Subcutaneous abdominal adipose tissue (tissue), 5 donors: ENCODE data around the gene LRRC28.
A peak's percentile ranks its signal among the peaks of the same experiment; 100 is the strongest.

ENCODE experiments used
- H3K27ac ChIP-seq: one replicate; pipeline ENCODE4 v1.7.0; 2013; ENCODE audit warnings: low read depth, mild to moderate bottlenecking, inconsistent platforms, low read length, moderate library complexity
- H3K27me3 ChIP-seq, 5 donors: one replicate each; pipeline ENCODE4 v1.7.0; 2013; ENCODE audit warnings: low read length in 5 of 5, inconsistent platforms in 1 of 5; ENCODE audit not compliant: control insufficient read depth in 5 of 5, insufficient read depth in 4 of 5
- H3K36me3 ChIP-seq, 5 donors: one replicate each; pipeline ENCODE4 v1.7.0; 2013; ENCODE audit warnings: low read length in 5 of 5; ENCODE audit not compliant: control insufficient read depth in 5 of 5, insufficient read depth in 5 of 5
- H3K4me1 ChIP-seq, 5 donors: one replicate each; pipeline ENCODE4 v1.7.0; 2013; ENCODE audit warnings: low read length in 5 of 5, mild to moderate bottlenecking in 3 of 5, moderate library complexity in 1 of 5; ENCODE audit not compliant: control insufficient read depth in 5 of 5, insufficient read depth in 5 of 5
- H3K4me3 ChIP-seq, 5 donors: one replicate each; pipeline ENCODE4 v1.7.0; 2013; ENCODE audit warnings: low read length in 5 of 5, low read depth in 1 of 5
- H3K9ac ChIP-seq, 5 donors: one replicate each; pipeline ENCODE4 v1.7.0; 2013; ENCODE audit warnings: low read length in 5 of 5, mild to moderate bottlenecking in 4 of 5, moderate library complexity in 3 of 5
- H3K9me3 ChIP-seq, 5 donors: one replicate each; pipeline ENCODE4 v1.7.0; 2013; ENCODE audit warnings: low read length in 5 of 5; ENCODE audit not compliant: control insufficient read depth in 5 of 5
- donor health status: healthy.
- donor health status: healthy.
- donor health status: healthy.
- donor health status: healthy.
- donor health status: healthy.

The LRRC28 gene

GRCh38 chr15:99421172-99421656 is 169.9 kb downstream of the LRRC28 start:
- Histone ChIP-seq H3K27me3 (peaks cover 0 to 2% (median 0%) of the 10 kb centered on the region in 5 donors), H3K36me3 (no peaks in the 10 kb centered on the region), H3K4me1 (peaks cover 1 to 24% (median 16%) of the 10 kb centered on the region in 5 donors), H3K4me3 (no peak overlapping the region), H3K9me3 (peaks cover 0 to 3% (median 0%) of the 10 kb centered on the region in 5 donors), H3K9ac (no peak overlapping the region), H3K27ac (no peak overlapping the region)

- Histone ChIP-seq H3K9me3 (peaks cover 0 to 3% (median 0%) of the 10 kb centered on the region in 5 donors), H3K4me3 (no peak overlapping the region), H3K27ac (no peak overlapping the region), H3K4me1 (peaks cover 1 to 26% (median 16%) of the 10 kb centered on the region in 5 donors), H3K9ac (no peak overlapping the region), H3K36me3 (no peaks in the 10 kb centered on the region), H3K27me3 (peaks cover 0 to 4% (median 0%) of the 10 kb centered on the region in 5 donors)
Observed at GRCh38 chr15:99421758-99422157, 170.5 kb downstream of the LRRC28 start.

- Histone ChIP-seq H3K27ac (no peak overlapping the region), H3K36me3 (no peaks in the 10 kb centered on the region), H3K27me3 (peaks cover 0 to 4% (median 0%) of the 10 kb centered on the region in 5 donors), H3K9me3 (peaks cover 0 to 3% (median 0%) of the 10 kb centered on the region in 5 donors), H3K9ac (no peak overlapping the region), H3K4me1 (peaks cover 1 to 28% (median 16%) of the 10 kb centered on the region in 5 donors), H3K4me3 (no peak overlapping the region)
Observed at GRCh38 chr15:99423186-99424130, 172.2 kb downstream of the LRRC28 start.

GRCh38 chr15:99424131-99424571 is 172.9 kb downstream of the LRRC28 start:
- Histone ChIP-seq H3K9me3 (peaks cover 0 to 3% (median 0%) of the 10 kb centered on the region in 5 donors), H3K9ac (peak overlapping the region in 1 of 5 donors; percentile 10), H3K27me3 (peaks cover 0 to 4% (median 0%) of the 10 kb centered on the region in 5 donors), H3K36me3 (no peaks in the 10 kb centered on the region), H3K4me1 (peaks cover 1 to 28% (median 16%) of the 10 kb centered on the region in 5 donors), H3K4me3 (no peak overlapping the region), H3K27ac (peak overlapping the region; percentile 82)

GRCh38 chr15:99424978-99425656 is 173.8 kb downstream of the LRRC28 start:
- Histone ChIP-seq H3K27me3 (peaks cover 0 to 4% (median 0%) of the 10 kb centered on the region in 5 donors), H3K4me3 (peak overlapping the region in 2 of 5 donors; percentile 2 to 21), H3K9ac (peak overlapping the region in 2 of 5 donors; percentile 53 to 56), H3K4me1 (peaks cover 1 to 28% (median 16%) of the 10 kb centered on the region in 5 donors), H3K36me3 (no peaks in the 10 kb centered on the region), H3K9me3 (peaks cover 0 to 3% (median 0%) of the 10 kb centered on the region in 5 donors), H3K27ac (peak overlapping the region; percentile 82)

- Histone ChIP-seq H3K4me1 (peaks cover 1 to 28% (median 16%) of the 10 kb centered on the region in 5 donors), H3K9ac (peak overlapping the region in 2 of 5 donors; percentile 53 to 56), H3K27ac (peak overlapping the region; percentile 82), H3K36me3 (no peaks in the 10 kb centered on the region), H3K27me3 (peaks cover 0 to 4% (median 0%) of the 10 kb centered on the region in 5 donors), H3K4me3 (peak overlapping the region in 2 of 5 donors; percentile 2 to 21), H3K9me3 (peaks cover 0 to 3% (median 0%) of the 10 kb centered on the region in 5 donors)
Observed at GRCh38 chr15:99425657-99426301, 174.5 kb downstream of the LRRC28 start.

- Histone ChIP-seq H3K4me1 (peaks cover 1 to 28% (median 16%) of the 10 kb centered on the region in 5 donors), H3K27ac (peak overlapping the region; percentile 82), H3K36me3 (no peaks in the 10 kb centered on the region), H3K4me3 (no peak overlapping the region), H3K9ac (no peak overlapping the region), H3K27me3 (peaks cover 0 to 4% (median 0%) of the 10 kb centered on the region in 5 donors), H3K9me3 (peaks cover 0 to 3% (median 0%) of the 10 kb centered on the region in 5 donors)
Observed at GRCh38 chr15:99426431-99427105, 175.3 kb downstream of the LRRC28 start.

- H3K36me3 ChIP-seq = no peaks in the 10 kb centered on the region
- H3K27ac ChIP-seq = no peak overlapping the region
- peaks cover 0 to 4% (median 0%) of the 10 kb centered on the region in 5 donors for H3K27me3 ChIP-seq
- no peaks in the 10 kb centered on the region for H3K9me3 ChIP-seq
- no peak overlapping the region for H3K9ac ChIP-seq
- H3K4me1 ChIP-seq = peaks cover 1 to 28% (median 16%) of the 10 kb centered on the region in 5 donors
- H3K4me3 ChIP-seq = no peak overlapping the region
Observed at GRCh38 chr15:99427210-99427609, 175.9 kb downstream of the LRRC28 start.
